ENCODE measurements around the gene RIMOC1. TPM values are rescaled to one million over a fixed set of nuclear protein-coding genes. Genes with fewer than 3 reads are reported as not detected.
"Not testable (repeated sequence)": the region's sequence is repeated elsewhere in the genome, so short reads cannot be mapped to it uniquely, and the experiment has no call there.

Gene RIMOC1
- total RNA-seq, 1 donor from 2014 or later: 27.3 TPM

- not testable (repeated sequence) for FAIRE-seq; DNase-seq (ENCODE audit: low spot score in 2 of 2)
Measured at GRCh38 chr5:41945332-41945955, 41.3 kb downstream of the RIMOC1 start.

GRCh38 chr5:41951224-41951623, 47.1 kb downstream of the RIMOC1 start:
- no peak for DNase-seq (ENCODE audit: low spot score in 2 of 2)
- no peak for FAIRE-seq

Other genes starting within 250 kb of the RIMOC1 start
- 70.5 TPM for gene OXCT1, start 33.9 kb upstream of the RIMOC1 start, total RNA-seq
- 20.4 TPM for gene FBXO4, start 20.9 kb downstream of the RIMOC1 start, total RNA-seq

All from frontal cortex (tissue), 4 donors.